Activated B cell treated with CpG ODN at 0.5 μM for 24 hours (primary cell): Measurements from ENCODE around the gene ASB5. TPM values are rescaled to one million over a fixed set of nuclear protein-coding genes. Genes with fewer than 3 reads are reported as not detected.

Experiments
- ATAC-seq: fragments of 200-7000 bp; cut with Tn5 transposase; one replicate; pipeline ENCODE4 v1.10.0; 2021; ENCODE audit warnings: low read depth, mild to moderate bottlenecking, moderate library complexity
- CTCF ChIA-PET: fragments of 350-600 bp; sonication (Branson Sonifier 250); formaldehyde crosslinking; loops from one replicate; lab custom pipeline; 2021; ENCODE audit warnings: antibody characterized with exemption; lab: Charles Lee
- POLR2A ChIA-PET: fragments of 350-600 bp; sonication (Branson Sonifier 250); formaldehyde crosslinking; loops from one replicate; lab custom pipeline; 2021; ENCODE audit warnings: antibody characterized with exemption; lab: Charles Lee
- DNase-seq: peaks from one replicate; pipeline ENCODE4 v3.0.0; 2022
- H3K27ac Mint-ChIP-seq: one replicate; pipeline ENCODE4 v1.8.0; 2020; ENCODE audit warnings: mixed read lengths
- H3K27me3 Mint-ChIP-seq: one replicate; pipeline ENCODE4 v1.8.0; 2021; ENCODE audit warnings: mixed read lengths
- H3K36me3 Mint-ChIP-seq: one replicate; pipeline ENCODE4 v1.8.0; 2021; ENCODE audit warnings: low read depth, mixed read lengths
- H3K4me1 Mint-ChIP-seq: one replicate; pipeline ENCODE4 v1.8.0; 2021; ENCODE audit warnings: mixed read lengths
- H3K4me3 Mint-ChIP-seq: one replicate; pipeline ENCODE4 v1.8.0; 2020; ENCODE audit warnings: mild to moderate bottlenecking, mixed read lengths
- H3K9me3 Mint-ChIP-seq: one replicate; pipeline ENCODE4 v1.8.0; 2020; ENCODE audit warnings: mixed read lengths
- CTCF ChIP-seq: fragments of 200-600 bp; IDR thresholded peaks from one replicate; pipeline ENCODE4 v1.8.0; 2022; ENCODE audit warnings: antibody characterized with exemption, mild to moderate bottlenecking
- intact Hi-C: fragments of 100-400 bp; cut with micrococcal nuclease; formaldehyde crosslinking; loops from one replicate; pipeline ENCODE4 v1.15.1; 2024
- total RNA-seq: library from RNA; stranded (reverse); gene quantifications from 2 replicates; pipeline ENCODE4 v1.2.3, GENCODE V29; 2022

ASB5 gene
- total RNA-seq, 1 donor from 2014 or later: not detected

GRCh38 chr4:176277162-176277904 lies 8.3 kb upstream of the ASB5 start:
- intact Hi-C loops: loop anchor here (1.0 to 2.0 kb wide), 5 partner anchors 63 to 330 kb away; no protein-coding TSS in a partner anchor
- CTCF ChIA-PET: no interaction called here
- H3K27ac Mint-ChIP-seq: no peak overlapping the region
- POLR2A ChIA-PET: no interaction called here
- peaks cover 18% of the 10 kb centered on the region for H3K27me3 Mint-ChIP-seq
- no peak for DNase-seq
- ATAC-seq: peak; percentile 50
- H3K4me3 Mint-ChIP-seq: no peak overlapping the region
- no peaks in the 10 kb centered on the region for H3K9me3 Mint-ChIP-seq
- H3K4me1 Mint-ChIP-seq: no peaks in the 10 kb centered on the region
- TF ChIP-seq CTCF: no peak
- H3K36me3 Mint-ChIP-seq: no peaks in the 10 kb centered on the region

GRCh38 chr4:176276710-176277109 lies 7.7 kb upstream of the ASB5 start:
- CTCF ChIA-PET: no interaction called here
- intact Hi-C loops: loop anchor here (1.0 to 2.0 kb wide), 5 partner anchors 64 to 329 kb away; no protein-coding TSS in a partner anchor
- no peak for DNase-seq
- no peaks in the 10 kb centered on the region for H3K9me3 Mint-ChIP-seq
- no peak overlapping the region for H3K4me3 Mint-ChIP-seq
- no peak for TF ChIP-seq CTCF
- H3K36me3 Mint-ChIP-seq: no peaks in the 10 kb centered on the region
- H3K27ac Mint-ChIP-seq: no peak overlapping the region
- POLR2A ChIA-PET: no interaction called here
- ATAC-seq: no peak
- H3K27me3 Mint-ChIP-seq: peaks cover 18% of the 10 kb centered on the region
- H3K4me1 Mint-ChIP-seq: no peaks in the 10 kb centered on the region

GRCh38 chr4:176274441-176274840 lies 5.4 kb upstream of the ASB5 start:
- Mint-ChIP-seq H3K36me3 (no peaks in the 10 kb centered on the region), H3K27me3 (peaks cover 13% of the 10 kb centered on the region), H3K4me1 (no peaks in the 10 kb centered on the region), H3K9me3 (no peaks in the 10 kb centered on the region), H3K4me3 (no peak overlapping the region), H3K27ac (no peak overlapping the region)
- ChIA-PET POLR2A (no interaction called here), CTCF (no interaction called here)
- TF ChIP-seq CTCF: no peak
- DNase-seq (no peak), ATAC-seq (no peak)
- intact Hi-C loops: no loop called here

- ATAC-seq (no peak), DNase-seq (no peak)
- intact Hi-C loops: no loop called here
- Mint-ChIP-seq H3K27me3 (peaks cover 11% of the 10 kb centered on the region), H3K36me3 (no peaks in the 10 kb centered on the region), H3K4me1 (no peaks in the 10 kb centered on the region), H3K4me3 (no peak overlapping the region), H3K27ac (no peak overlapping the region), H3K9me3 (no peaks in the 10 kb centered on the region)
- no peak for TF ChIP-seq CTCF
- CTCF ChIA-PET: no interaction called here
- POLR2A ChIA-PET: no interaction called here
These were observed 4.7 kb upstream of the ASB5 start for GRCh38 chr4:176273736-176274135.

- ChIA-PET CTCF (no interaction called here), POLR2A (no interaction called here)
- H3K36me3 Mint-ChIP-seq: no peaks in the 10 kb centered on the region
- intact Hi-C loops: no loop called here
- ATAC-seq (no peak), DNase-seq (no peak)
- H3K27me3 Mint-ChIP-seq: peaks cover 11% of the 10 kb centered on the region
- TF ChIP-seq CTCF: no peak
- no peaks in the 10 kb centered on the region for H3K4me1 Mint-ChIP-seq
- H3K27ac Mint-ChIP-seq: no peak overlapping the region
- no peak overlapping the region for H3K4me3 Mint-ChIP-seq
- no peaks in the 10 kb centered on the region for H3K9me3 Mint-ChIP-seq
These were observed 3.8 kb upstream of the ASB5 start for GRCh38 chr4:176272799-176273198.
